ENCODE measurements around the gene SESTD1. TPM values are rescaled to one million over a fixed set of nuclear protein-coding genes. Genes with fewer than 3 reads are reported as not detected.

The SESTD1 gene
- total and polyA plus RNA-seq, 2 of the 4 experiments (the other 2 are of a cell fraction) = 8.4 to 12.7 TPM

DNA sequence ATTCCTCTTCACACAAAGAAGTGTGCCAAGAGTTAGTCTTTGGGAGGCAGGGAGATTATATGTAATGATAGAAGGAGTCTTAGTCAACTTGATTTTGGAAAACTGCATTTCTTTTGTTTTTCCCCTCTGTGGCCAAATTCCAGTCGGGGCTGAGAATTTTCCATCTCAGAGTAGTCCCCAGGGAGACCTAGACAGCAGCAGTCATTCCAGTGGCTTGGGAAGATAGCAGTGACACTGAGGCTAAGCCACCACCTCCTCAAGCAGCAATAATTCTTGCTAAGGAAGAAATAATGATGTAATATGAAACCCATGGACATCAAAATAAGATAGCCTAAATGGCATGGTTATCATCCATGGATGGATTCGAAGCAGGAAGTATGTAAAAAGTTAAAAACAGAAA is 193.7 kb downstream of the SESTD1 start:
- Histone ChIP-seq H2BK120ac (ENCODE audit: low read depth, low read length) (no peak overlapping the region), H3K4me1 (ENCODE audit: control insufficient read depth, insufficient read depth, low read length) (no peaks in the 10 kb centered on the region), H3K9ac (ENCODE audit: low read depth, low read length) (no peak overlapping the region), H3K9me1 (ENCODE audit: insufficient read depth, low read length) (no peaks in the 10 kb centered on the region), H3K18ac (ENCODE audit: low read depth, low read length) (no peak overlapping the region), H3K14ac (replicated peaks; ENCODE audit: low read depth, low read length) (no peak overlapping the region), H3K36me3 (ENCODE audit: control insufficient read depth, insufficient read depth, low read length) (no peaks in the 10 kb centered on the region), H2AK9ac (replicated peaks; ENCODE audit: low read depth, low read length, poor library complexity) (no peak overlapping the region), H3K4me2 (ENCODE audit: low read depth, low read length) (no peak overlapping the region), H3K56ac (ENCODE audit: extremely low read depth, insufficient read depth, low read length) (no peak overlapping the region), H3K23ac (ENCODE audit: low read depth, low read length) (no peak overlapping the region), H3K27me3 (ENCODE audit: control insufficient read depth, insufficient read depth, low read length) (no peaks in the 10 kb centered on the region), H3K4me3 (ENCODE audit: insufficient read depth, low read depth, low read length) (no peak overlapping the region), H3K4ac (ENCODE audit: low read depth, low read length) (no peak overlapping the region), H2BK15ac (ENCODE audit: low read depth, low read length) (no peak overlapping the region), H2AK5ac (ENCODE audit: low read depth, low read length) (no peak overlapping the region), H4K91ac (ENCODE audit: insufficient read depth, low read depth, low read length) (no peak overlapping the region), H4K20me1 (ENCODE audit: insufficient read depth, low read length) (no peaks in the 10 kb centered on the region), H4K5ac (ENCODE audit: low read depth, low read length) (no peak overlapping the region), H3K9me3 (ENCODE audit: control insufficient read depth, insufficient read depth, low read length) (no peaks in the 10 kb centered on the region), H3K27ac (ENCODE audit: insufficient read depth, low read length) (no peak overlapping the region), H2BK20ac (ENCODE audit: low read depth, low read length) (no peak overlapping the region), H3K79me1 (ENCODE audit: low read depth in 1 of 2, low read length in 2 of 2) (no peaks in the 10 kb centered on the region), H4K8ac (ENCODE audit: low read depth in 2 of 2, low read length in 2 of 2) (no peak overlapping the region), H2AFZ (replicated peaks; ENCODE audit: low read length, poor library complexity) (no peak overlapping the region), H2BK5ac (ENCODE audit: low read depth, low read length, poor library complexity, severe bottlenecking) (no peak overlapping the region)
- dilution Hi-C loops (cut with HindIII; ENCODE audit: low sequenced_read_pairs, unreplicated experiment) = no loop called here
- no peak for ATAC-seq (ENCODE audit: low read depth)
- intact Hi-C loops (cut with micrococcal nuclease) = no loop called here
- BruUV-seq (replicated peaks) = no TSS peak
- ChIA-PET CTCF (no interaction called here), POLR2A (ENCODE audit: unreplicated experiment) (no interaction called here)
- in situ Hi-C loops (cut with MboI; ENCODE audit: low sequenced_read_pairs) = no loop called here
- DNase-seq = no peak
- TF ChIP-seq MAFK (IDR thresholded peaks at IDR 0.05; ENCODE audit: low read depth, low read length) = no peak
- no peak for TF ChIP-seq FOS (IDR thresholded peaks at IDR 0.05; ENCODE audit: low read depth, low read length)
- TF ChIP-seq MXI1 (IDR thresholded peaks at IDR 0.05; ENCODE audit: borderline replicate concordance, low read depth, low read length) = no peak
- TF ChIP-seq POLR2A (IDR thresholded peaks at IDR 0.05; ENCODE audit: low read depth, low read length) = no peak
- TF ChIP-seq NFE2L2 (IDR thresholded peaks at IDR 0.05; ENCODE audit: low read depth, low read length) = no peak
- TF ChIP-seq CEBPB (IDR thresholded peaks at IDR 0.05; ENCODE audit: low read depth, low read length) = no peak
- TF ChIP-seq, protein P1, sequence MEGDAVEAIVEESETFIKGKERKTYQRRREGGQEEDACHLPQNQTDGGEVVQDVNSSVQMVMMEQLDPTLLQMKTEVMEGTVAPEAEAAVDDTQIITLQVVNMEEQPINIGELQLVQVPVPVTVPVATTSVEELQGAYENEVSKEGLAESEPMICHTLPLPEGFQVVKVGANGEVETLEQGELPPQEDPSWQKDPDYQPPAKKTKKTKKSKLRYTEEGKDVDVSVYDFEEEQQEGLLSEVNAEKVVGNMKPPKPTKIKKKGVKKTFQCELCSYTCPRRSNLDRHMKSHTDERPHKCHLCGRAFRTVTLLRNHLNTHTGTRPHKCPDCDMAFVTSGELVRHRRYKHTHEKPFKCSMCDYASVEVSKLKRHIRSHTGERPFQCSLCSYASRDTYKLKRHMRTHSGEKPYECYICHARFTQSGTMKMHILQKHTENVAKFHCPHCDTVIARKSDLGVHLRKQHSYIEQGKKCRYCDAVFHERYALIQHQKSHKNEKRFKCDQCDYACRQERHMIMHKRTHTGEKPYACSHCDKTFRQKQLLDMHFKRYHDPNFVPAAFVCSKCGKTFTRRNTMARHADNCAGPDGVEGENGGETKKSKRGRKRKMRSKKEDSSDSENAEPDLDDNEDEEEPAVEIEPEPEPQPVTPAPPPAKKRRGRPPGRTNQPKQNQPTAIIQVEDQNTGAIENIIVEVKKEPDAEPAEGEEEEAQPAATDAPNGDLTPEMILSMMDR (conservative IDR thresholded peaks at IDR 0.05; ENCODE audit: low read depth, low read length) = no peak
- TF ChIP-seq, protein P2, sequence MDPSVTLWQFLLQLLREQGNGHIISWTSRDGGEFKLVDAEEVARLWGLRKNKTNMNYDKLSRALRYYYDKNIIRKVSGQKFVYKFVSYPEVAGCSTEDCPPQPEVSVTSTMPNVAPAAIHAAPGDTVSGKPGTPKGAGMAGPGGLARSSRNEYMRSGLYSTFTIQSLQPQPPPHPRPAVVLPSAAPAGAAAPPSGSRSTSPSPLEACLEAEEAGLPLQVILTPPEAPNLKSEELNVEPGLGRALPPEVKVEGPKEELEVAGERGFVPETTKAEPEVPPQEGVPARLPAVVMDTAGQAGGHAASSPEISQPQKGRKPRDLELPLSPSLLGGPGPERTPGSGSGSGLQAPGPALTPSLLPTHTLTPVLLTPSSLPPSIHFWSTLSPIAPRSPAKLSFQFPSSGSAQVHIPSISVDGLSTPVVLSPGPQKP (IDR thresholded peaks at IDR 0.05; ENCODE audit: borderline replicate concordance, low read depth, low read length) = no peak
- no peak for TF ChIP-seq RFX5 (IDR thresholded peaks at IDR 0.05; ENCODE audit: low read depth, low read length)
- no peak for TF ChIP-seq SMC3 (IDR thresholded peaks at IDR 0.05; ENCODE audit: low read depth, low read length)
- TF ChIP-seq, protein P3, sequence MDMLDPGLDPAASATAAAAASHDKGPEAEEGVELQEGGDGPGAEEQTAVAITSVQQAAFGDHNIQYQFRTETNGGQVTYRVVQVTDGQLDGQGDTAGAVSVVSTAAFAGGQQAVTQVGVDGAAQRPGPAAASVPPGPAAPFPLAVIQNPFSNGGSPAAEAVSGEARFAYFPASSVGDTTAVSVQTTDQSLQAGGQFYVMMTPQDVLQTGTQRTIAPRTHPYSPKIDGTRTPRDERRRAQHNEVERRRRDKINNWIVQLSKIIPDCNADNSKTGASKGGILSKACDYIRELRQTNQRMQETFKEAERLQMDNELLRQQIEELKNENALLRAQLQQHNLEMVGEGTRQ (IDR thresholded peaks at IDR 0.05; ENCODE audit: low read depth, low read length) = no peak
- TF ChIP-seq CHD1 (IDR thresholded peaks at IDR 0.05; ENCODE audit: low read depth, low read length) = no peak
- TF ChIP-seq RCOR1 (IDR thresholded peaks at IDR 0.05; ENCODE audit: insufficient replicate concordance, low read length) = no peak
- TF ChIP-seq BHLHE40 (IDR thresholded peaks at IDR 0.05; ENCODE audit: low read depth, low read length) = no peak
- TF ChIP-seq RAD21 (IDR thresholded peaks at IDR 0.05; ENCODE audit: low read length) = no peak
- no peak for TF ChIP-seq MAZ (IDR thresholded peaks at IDR 0.05; ENCODE audit: borderline replicate concordance, low read depth, low read length)
- no CpG with 5 or more reads among the region's 2 CpGs for WGBS, 2 experiments (ENCODE audit: extremely low coverage in 2 of 2, insufficient read length in 1 of 2)
